ENCODE results near the gene TOMM40L. TPM values are rescaled to one million over a fixed set of nuclear protein-coding genes. Genes with fewer than 3 reads are reported as not detected.

TOMM40L gene
- polyA plus RNA-seq, 1 donor from 2014 or later: 32.5 TPM

GRCh38 chr1:161198194-161198896, 27.5 kb upstream of the TOMM40L start:
- no peaks in the 10 kb centered on the region for H3K9me2 ChIP-seq (ENCODE audit: insufficient read depth, low read length)

DNA sequence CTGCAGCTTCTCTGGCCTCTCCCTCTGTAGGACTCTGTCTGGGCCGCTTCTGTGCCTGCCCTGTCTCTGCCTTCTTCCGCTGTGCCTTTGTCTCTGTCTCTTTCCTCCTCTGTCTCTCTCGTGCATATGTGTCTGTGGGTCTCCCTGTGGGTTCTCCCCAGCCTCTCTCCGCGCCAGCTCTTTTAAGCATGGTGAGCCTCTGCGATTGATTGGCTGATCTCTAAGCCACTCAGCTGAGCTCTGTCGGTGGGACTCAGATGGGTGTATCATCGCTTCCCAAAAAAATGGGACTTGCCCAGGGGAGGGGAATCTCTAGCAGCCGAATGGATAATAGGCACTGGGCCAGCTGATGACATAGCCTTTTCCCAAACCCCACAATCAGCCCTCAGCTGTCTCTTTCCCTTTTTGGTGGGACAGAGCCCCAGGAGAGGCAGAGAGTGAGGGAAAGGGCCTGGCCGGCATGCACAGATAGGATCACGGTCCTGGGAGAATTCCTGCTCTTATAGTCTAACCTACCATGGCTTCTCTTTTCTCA, 26.9 kb upstream of the TOMM40L start, which contains the start of gene ADAMTS4:
Gene ADAMTS4 (minus strand): TSS at position 158 of the 535 bp plus-strand sequence. CDS start 427 bp downstream, outside the sequence.
- TF ChIP-seq MXI1 (conservative IDR thresholded peaks at IDR 0.05; ENCODE audit: poor library complexity, severe bottlenecking): no peak
- Histone ChIP-seq H3K36me3 (ENCODE audit: insufficient read depth, low read length) (peaks cover 5% of the 10 kb centered on the region), H3K27ac (ENCODE audit: low read length) (no peak within 1 kb of the TSS), H3K79me2 (replicated peaks; ENCODE audit: insufficient read depth, low read length) (peaks cover 17% of the 10 kb centered on the region), H3K27me3 (ENCODE audit: insufficient read depth, low read depth, low read length) (no peaks in the 10 kb centered on the region), H4K20me1 (ENCODE audit: insufficient read depth) (no peaks in the 10 kb centered on the region), H2AFZ (ENCODE audit: low read depth, low read length) (no peak within 1 kb of the TSS), H3K4me2 (ENCODE audit: low read length) (no peak within 1 kb of the TSS), H3F3A (ENCODE audit: insufficient read depth, low read length, poor library complexity, severe bottlenecking) (no peaks in the 10 kb centered on the region), H3K9ac (ENCODE audit: low read length) (no peak within 1 kb of the TSS), H3K9me3 (ENCODE audit: low read length) (no peaks in the 10 kb centered on the region), H3K9me2 (ENCODE audit: insufficient read depth, low read length) (no peaks in the 10 kb centered on the region), H3K4me3 (ENCODE audit: low read length) (no peak within 1 kb of the TSS)

More at GRCh38 chr1:161198194-161198896, 27.5 kb upstream of the TOMM40L start:
- H2AFZ ChIP-seq (ENCODE audit: low read depth, low read length): no peak overlapping the region
- H3K4me2 ChIP-seq (ENCODE audit: low read length): no peak overlapping the region
- H3K27me3 ChIP-seq (ENCODE audit: insufficient read depth, low read depth, low read length): no peaks in the 10 kb centered on the region
- H4K20me1 ChIP-seq (ENCODE audit: insufficient read depth): no peaks in the 10 kb centered on the region
- H3K9me3 ChIP-seq (ENCODE audit: low read length): no peaks in the 10 kb centered on the region
- H3K27ac ChIP-seq (ENCODE audit: low read length): no peak overlapping the region
- H3K9ac ChIP-seq (ENCODE audit: low read length): no peak overlapping the region
- H3K4me3 ChIP-seq (ENCODE audit: low read length): no peak overlapping the region
- no peaks in the 10 kb centered on the region for H3K36me3 ChIP-seq (ENCODE audit: insufficient read depth, low read length)
- no peaks in the 10 kb centered on the region for H3F3A ChIP-seq (ENCODE audit: insufficient read depth, low read length, poor library complexity, severe bottlenecking)
- peaks cover 11% of the 10 kb centered on the region for H3K79me2 ChIP-seq (replicated peaks; ENCODE audit: insufficient read depth, low read length)
- TF ChIP-seq, protein P1, sequence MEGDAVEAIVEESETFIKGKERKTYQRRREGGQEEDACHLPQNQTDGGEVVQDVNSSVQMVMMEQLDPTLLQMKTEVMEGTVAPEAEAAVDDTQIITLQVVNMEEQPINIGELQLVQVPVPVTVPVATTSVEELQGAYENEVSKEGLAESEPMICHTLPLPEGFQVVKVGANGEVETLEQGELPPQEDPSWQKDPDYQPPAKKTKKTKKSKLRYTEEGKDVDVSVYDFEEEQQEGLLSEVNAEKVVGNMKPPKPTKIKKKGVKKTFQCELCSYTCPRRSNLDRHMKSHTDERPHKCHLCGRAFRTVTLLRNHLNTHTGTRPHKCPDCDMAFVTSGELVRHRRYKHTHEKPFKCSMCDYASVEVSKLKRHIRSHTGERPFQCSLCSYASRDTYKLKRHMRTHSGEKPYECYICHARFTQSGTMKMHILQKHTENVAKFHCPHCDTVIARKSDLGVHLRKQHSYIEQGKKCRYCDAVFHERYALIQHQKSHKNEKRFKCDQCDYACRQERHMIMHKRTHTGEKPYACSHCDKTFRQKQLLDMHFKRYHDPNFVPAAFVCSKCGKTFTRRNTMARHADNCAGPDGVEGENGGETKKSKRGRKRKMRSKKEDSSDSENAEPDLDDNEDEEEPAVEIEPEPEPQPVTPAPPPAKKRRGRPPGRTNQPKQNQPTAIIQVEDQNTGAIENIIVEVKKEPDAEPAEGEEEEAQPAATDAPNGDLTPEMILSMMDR (IDR thresholded peaks at IDR 0.05; ENCODE audit: poor library complexity, severe bottlenecking): no peak
- TF ChIP-seq SMC3 (conservative IDR thresholded peaks at IDR 0.05; ENCODE audit: poor library complexity): no peak
- no peak for TF ChIP-seq MXI1 (conservative IDR thresholded peaks at IDR 0.05; ENCODE audit: poor library complexity, severe bottlenecking)
- TF ChIP-seq TAF1 (IDR thresholded peaks at IDR 0.05; ENCODE audit: low read depth): no peak
- no peak for TF ChIP-seq RAD21 (conservative IDR thresholded peaks at IDR 0.05)
- no peak for TF ChIP-seq EZH2 (IDR thresholded peaks at IDR 0.05; ENCODE audit: borderline replicate concordance, insufficient read depth, low read length, poor library complexity, severe bottlenecking)

GRCh38 chr1:161199506-161200139, 26.2 kb upstream of the TOMM40L start:
- TF ChIP-seq SMC3 (conservative IDR thresholded peaks at IDR 0.05; ENCODE audit: poor library complexity) (no peak), RAD21 (conservative IDR thresholded peaks at IDR 0.05) (no peak)
- TF ChIP-seq, protein P1 (IDR thresholded peaks at IDR 0.05; ENCODE audit: poor library complexity, severe bottlenecking): no peak
- peaks cover 22% of the 10 kb centered on the region for H3K79me2 ChIP-seq (replicated peaks; ENCODE audit: insufficient read depth, low read length)
- no peak overlapping the region for H3K27ac ChIP-seq (ENCODE audit: low read length)
- H3K4me2 ChIP-seq (ENCODE audit: low read length): no peak overlapping the region
- no peaks in the 10 kb centered on the region for H3F3A ChIP-seq (ENCODE audit: insufficient read depth, low read length, poor library complexity, severe bottlenecking)
- H3K9ac ChIP-seq (ENCODE audit: low read length): no peak overlapping the region
- no peak overlapping the region for H2AFZ ChIP-seq (ENCODE audit: low read depth, low read length)
- no peaks in the 10 kb centered on the region for H4K20me1 ChIP-seq (ENCODE audit: insufficient read depth)
- no peaks in the 10 kb centered on the region for H3K27me3 ChIP-seq (ENCODE audit: insufficient read depth, low read depth, low read length)
- H3K9me2 ChIP-seq (ENCODE audit: insufficient read depth, low read length): no peaks in the 10 kb centered on the region
- H3K36me3 ChIP-seq (ENCODE audit: insufficient read depth, low read length): peaks cover 7% of the 10 kb centered on the region
- H3K9me3 ChIP-seq (ENCODE audit: low read length): no peaks in the 10 kb centered on the region
- no peak overlapping the region for H3K4me3 ChIP-seq (ENCODE audit: low read length)
